K562 (cell line): Measurements from ENCODE around the gene RBM22. TPM values are rescaled to one million over a fixed set of nuclear protein-coding genes. Genes with fewer than 3 reads are reported as not detected.

Experiments
- ATAC-seq: fragments of 200-7000 bp; cut with Tn5 transposase; 3 replicates; pipeline ENCODE4 v1.9.1; 2020; ENCODE audit warnings: moderate library complexity
- BruUV-seq: library from RNA; stranded (reverse); fragments of 400-500 nt; replicated peaks from 2 replicates; lab custom pipeline; 2021; lab: Mats Ljungman, UMichigan
- CTCF ChIA-PET: fragments of 300-600 bp; formaldehyde crosslinking; extraction: SDS; loops from one replicate; lab custom pipeline; 2021; ENCODE audit warnings: low intra/inter-chr PET ratio; lab: Yijun Ruan, JAX
- POLR2A ChIA-PET: fragments of 300-600, 350-650 bp; sonication (Branson Sonifier 250); formaldehyde crosslinking; extraction: SDS; loops from one replicate; lab custom pipeline; 2021; ENCODE audit warnings: antibody characterized with exemption, inconsistent platforms; lab: Yijun Ruan, JAX
- DNase-seq, 4 experiments: peaks; one replicate each; pipeline versions ENCODE4 v3.0.0 to v3.0.0-alpha.2; 2011 to 2018; ENCODE audit warnings: low spot score in 3 of 4, mixed read lengths in 3 of 4; ENCODE audit errors: extremely low read depth in 1 of 4
- FAIRE-seq: peaks from 2 replicates; lab custom pipeline; 2011; peaks lifted over from hg19 to GRCh38; lab: Jason Lieb, UNC
- H2AFZ ChIP-seq: 2 replicates; pipeline ENCODE4 v1.6.0; 2011; ENCODE audit warnings: low read depth, low read length, control low read depth, inconsistent platforms
- H3K27ac ChIP-seq: fragments of 200-600 bp; 3 replicates; pipeline ENCODE4 v1.8.0; 2011; ENCODE audit warnings: low read depth, mild to moderate bottlenecking, control low read depth, inconsistent platforms, low read length, moderate library complexity, mixed read lengths; ENCODE audit errors: extremely low read depth
- H3K27me3 ChIP-seq, 2 experiments: fragments of 300-600 bp in 1 of 2; 2 replicates in 1 of 2; 3 replicates in 1 of 2; pipeline versions ENCODE4 v1.6.0 to v1.8.0; 2011; ENCODE audit warnings: inconsistent platforms in 2 of 2, low read length in 2 of 2, mild to moderate bottlenecking in 1 of 2, mixed read lengths in 1 of 2, moderate library complexity in 1 of 2; ENCODE audit not compliant: control insufficient read depth in 2 of 2, insufficient read depth in 2 of 2
- H3K36me3 ChIP-seq: fragments of 300-600 bp; 3 replicates; pipeline ENCODE4 v1.8.0; 2011; ENCODE audit warnings: mild to moderate bottlenecking, low read length, inconsistent platforms; ENCODE audit not compliant: control insufficient read depth, insufficient read depth
- H3K4me1 ChIP-seq, 2 experiments: fragments of 200-600 bp in 1 of 2; replicated peaks in 1 of 2; 2 replicates in 1 of 2; 3 replicates in 1 of 2; pipeline versions ENCODE4 v1.5.1 to v1.8.0; 2011; ENCODE audit warnings: inconsistent platforms in 2 of 2, low read length in 2 of 2, mild to moderate bottlenecking in 1 of 2, mixed read lengths in 1 of 2, moderate library complexity in 1 of 2; ENCODE audit not compliant: control insufficient read depth in 2 of 2, insufficient read depth in 2 of 2
- H3K4me2 ChIP-seq: 2 replicates; pipeline ENCODE4 v1.6.1; 2011; ENCODE audit warnings: low read length, control low read depth, inconsistent platforms, mixed read lengths; ENCODE audit not compliant: insufficient read depth
- H3K4me3 ChIP-seq: fragments of 200-600 bp; sonication (generic), shearing (Covaris generic); 2 replicates; pipeline ENCODE4 v1.5.1; 2016; ENCODE audit warnings: control low read depth, inconsistent platforms
- H3K79me2 ChIP-seq: fragments of 200-600 bp; 3 replicates; pipeline ENCODE4 v1.8.0; 2011; ENCODE audit warnings: low read length, inconsistent platforms; ENCODE audit not compliant: control insufficient read depth, insufficient read depth
- H3K9ac ChIP-seq, 2 experiments: 2 replicates each; pipeline versions ENCODE4 v1.6.0 to v1.6.1; 2011; ENCODE audit warnings: low read depth in 2 of 2, low read length in 2 of 2, control low read depth in 1 of 2, inconsistent platforms in 1 of 2, mild to moderate bottlenecking in 1 of 2, mixed read lengths in 1 of 2; ENCODE audit not compliant: insufficient read depth in 1 of 2
- H3K9me1 ChIP-seq: one replicate; pipeline ENCODE4 v1.6.0; 2011; ENCODE audit warnings: inconsistent platforms, mild to moderate bottlenecking, low read length, moderate library complexity; ENCODE audit not compliant: control insufficient read depth, insufficient read depth
- H3K9me3 ChIP-seq: replicated peaks from 2 replicates; pipeline ENCODE4 v1.5.1; 2011; ENCODE audit warnings: low read depth, low read length, inconsistent platforms; ENCODE audit not compliant: control insufficient read depth, insufficient read depth
- H4K20me1 ChIP-seq: replicated peaks from 2 replicates; pipeline ENCODE4 v1.6.1; 2011; ENCODE audit warnings: low read length, inconsistent platforms, mixed read lengths; ENCODE audit not compliant: control insufficient read depth, insufficient read depth
- CAMTA2 ChIP-seq: fragments of 250-450 bp; sonication (Bioruptor Pico); conservative IDR thresholded peaks from 2 replicates; pipeline ENCODE4 v1.5.1; 2022
- CTBP1 ChIP-seq: fragments of 450-650 bp; IDR thresholded peaks from 2 replicates; pipeline ENCODE4 v1.6.1; 2016; ENCODE audit warnings: borderline replicate concordance
- GABPB2 ChIP-seq: fragments of 250-450 bp; sonication (Bioruptor Pico); conservative IDR thresholded peaks from 2 replicates; pipeline ENCODE4 v1.5.1; 2021; ENCODE audit warnings: mild to moderate bottlenecking
- SMAD1 ChIP-seq: fragments of 150-350 bp; IDR thresholded peaks from 2 replicates; pipeline ENCODE4 v1.6.1; 2014; ENCODE audit warnings: low read length, low read depth; ENCODE audit not compliant: partially characterized antibody
- U2AF1 ChIP-seq: fragments of 200-400 bp; formaldehyde crosslinking; optimal IDR thresholded peaks from 2 replicates; pipeline ENCODE3; 2017; ENCODE audit warnings: mild to moderate bottlenecking, low read depth, low read length, moderate library complexity
- ZNF134 ChIP-seq: fragments of 250-450 bp; sonication (Bioruptor Pico); conservative IDR thresholded peaks from 2 replicates; pipeline ENCODE4 v1.4.0; 2020
- ZNF76 ChIP-seq: fragments of 250-450 bp; sonication (Bioruptor Pico); IDR thresholded peaks from 2 replicates; pipeline ENCODE4 v1.4.0; 2020; ENCODE audit warnings: mild to moderate bottlenecking, moderate library complexity, borderline replicate concordance
- WGBS: fragments of 100-300 bp; shearing (Covaris generic); methylation state at CpG from one replicate; pipeline ENCODE4 v1.1.6; 2016; ENCODE audit warnings: low coverage, mixed read lengths; ENCODE audit not compliant: insufficient coverage; ENCODE audit errors: missing lambda C conversion rate; 5-methylcytosine and 5-hydroxymethylcytosine counted together
- in situ Hi-C: fragments of 300-500 bp; cut with MboI; formaldehyde crosslinking; loops from 4 replicates; pipeline ENCODE4 v1.15.0; 2018; ENCODE audit warnings: inconsistent platforms, mixed read lengths
- intact Hi-C: fragments of 100-400 bp; cut with micrococcal nuclease; formaldehyde crosslinking; loops from 2 replicates; pipeline ENCODE4 v1.14.2; 2022
- polyA plus RNA-seq, 8 experiments: library from polyadenylated mRNA; depleted of rRNA in 4 of 8; stranded (reverse) in 5 of 8; unstranded in 3 of 8; fragments of >200 nt; fragmentation: Nextera tagmentation in 2 of 8; fragmentation: Illumina TruSeq in 1 of 8; extraction: Ambion mirVana in 2 of 8; extraction: Trizol in 1 of 8; gene quantifications; 2 replicates each; pipeline versions ENCODE4 v1.2.1 to v1.2.3, GENCODE V29; 2011 to 2014; ENCODE audit warnings: inconsistent platforms in 1 of 8, missing spikeins in 1 of 8
- total RNA-seq, 7 experiments: library from RNA; depleted of rRNA in 6 of 7; stranded (reverse); fragments of >200 nt in 6 of 7; fragmentation: Illumina TruSeq in 2 of 7; extraction: Trizol in 2 of 7; gene quantifications; 2 replicates each; pipeline versions ENCODE4 v1.2.1 to v1.2.3, GENCODE V29; 2011 to 2021; ENCODE audit warnings: low replicate concordance in 1 of 7
- TF ChIP-seq, protein P1 (sequence below): fragments of 450-650 bp; formaldehyde crosslinking; IDR thresholded peaks from 2 replicates; pipeline ENCODE4 v1.4.0; 2020; ENCODE audit warnings: mild to moderate bottlenecking, moderate library complexity

Gene RBM22
- total and polyA plus RNA-seq, 9 of the 15 experiments (the other 6 are each of a cell fraction or from before 2014, with no cell fraction given) = 31.3 to 82.2 (median 44.8) TPM

DNA sequence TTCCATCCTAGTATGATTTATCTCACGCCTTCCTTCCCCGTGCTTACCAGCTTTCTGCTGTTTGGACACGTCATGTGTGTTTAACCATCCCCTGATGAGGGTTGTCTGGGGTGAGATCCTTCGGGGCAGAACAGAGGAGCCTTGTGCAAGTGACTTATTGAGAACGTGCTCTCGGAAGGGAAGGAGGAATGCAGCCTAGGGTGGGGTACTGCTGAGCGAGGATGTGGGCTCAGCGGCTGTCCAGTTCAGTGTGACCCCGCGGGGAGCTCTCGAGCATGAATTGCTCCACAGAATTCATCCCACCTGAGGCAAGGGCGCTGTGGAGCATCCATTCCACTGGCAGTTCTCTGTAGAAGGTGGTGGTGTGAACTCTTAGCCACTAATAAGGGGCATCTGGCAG lies 35.8 kb downstream of the RBM22 start:
- 6% methylated on average over 12 of the region's 12 CpGs for WGBS
- no peaks in the 10 kb centered on the region for H3K4me1 ChIP-seq
- H3K79me2 ChIP-seq = no peaks in the 10 kb centered on the region
- H3K4me2 ChIP-seq = no peak overlapping the region
- in situ Hi-C loops = no loop called here
- no peaks in the 10 kb centered on the region for H3K36me3 ChIP-seq
- ATAC-seq (peak; percentile 47), DNase-seq (no peak), FAIRE-seq (no peak)
- H2AFZ ChIP-seq = no peak overlapping the region
- POLR2A ChIA-PET = interaction anchor here (0.6 kb wide), 1 partner anchor 19 kb away, joined by 3 read pairs; no protein-coding TSS in a partner anchor
- no peak overlapping the region for H3K27ac ChIP-seq
- CTCF ChIA-PET = no interaction called here
- H4K20me1 ChIP-seq = no peaks in the 10 kb centered on the region
- no peaks in the 10 kb centered on the region for H3K9me1 ChIP-seq
- no peaks in the 10 kb centered on the region for H3K9me3 ChIP-seq
- intact Hi-C loops = no loop called here
- TF ChIP-seq ZNF76 (no peak), U2AF1 (no peak), SMAD1 (no peak), ZNF134 (CRISPR knock-in tag) (peak; percentile 95), GABPB2 (CRISPR knock-in tag) (no peak), CTBP1 (0 out of 2 replicates have a peak, but pooled peaks have one; percentile 11), CAMTA2 (CRISPR knock-in tag) (no peak)
- TF ChIP-seq, protein P1, sequence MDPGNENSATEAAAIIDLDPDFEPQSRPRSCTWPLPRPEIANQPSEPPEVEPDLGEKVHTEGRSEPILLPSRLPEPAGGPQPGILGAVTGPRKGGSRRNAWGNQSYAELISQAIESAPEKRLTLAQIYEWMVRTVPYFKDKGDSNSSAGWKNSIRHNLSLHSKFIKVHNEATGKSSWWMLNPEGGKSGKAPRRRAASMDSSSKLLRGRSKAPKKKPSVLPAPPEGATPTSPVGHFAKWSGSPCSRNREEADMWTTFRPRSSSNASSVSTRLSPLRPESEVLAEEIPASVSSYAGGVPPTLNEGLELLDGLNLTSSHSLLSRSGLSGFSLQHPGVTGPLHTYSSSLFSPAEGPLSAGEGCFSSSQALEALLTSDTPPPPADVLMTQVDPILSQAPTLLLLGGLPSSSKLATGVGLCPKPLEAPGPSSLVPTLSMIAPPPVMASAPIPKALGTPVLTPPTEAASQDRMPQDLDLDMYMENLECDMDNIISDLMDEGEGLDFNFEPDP = no peak
- H3K9ac ChIP-seq = peak overlapping the region in 1 of 2 experiments; percentile 59; a peak in 1 of 4 replicates
- no TSS peak for BruUV-seq
- peaks cover 38 to 48% of the 10 kb centered on the region in 2 experiments for H3K27me3 ChIP-seq
- H3K4me3 ChIP-seq = no peak overlapping the region
